Parathyroid adenoma (tissue), 2 donors: Measurements from ENCODE around the gene TMX4.
A peak's percentile ranks its signal among the peaks of the same experiment; 100 is the strongest.

Experiments
- H2AFZ ChIP-seq: fragments of 300-600 bp; sonication (generic); one replicate; pipeline ENCODE4 v1.7.0; 2017; ENCODE audit warnings: antibody characterized with exemption, mild to moderate bottlenecking
- H3K27ac ChIP-seq: fragments of 300-600 bp; sonication (generic); one replicate; pipeline ENCODE4 v1.7.0; 2017
- H3K27me3 ChIP-seq: fragments of 300-600 bp; sonication (generic); one replicate; pipeline ENCODE4 v1.7.0; 2017; ENCODE audit warnings: low read length; ENCODE audit not compliant: control insufficient read depth, insufficient read depth
- H3K36me3 ChIP-seq: fragments of 300-600 bp; sonication (generic); one replicate; pipeline ENCODE4 v1.7.0; 2017; ENCODE audit warnings: low read length; ENCODE audit not compliant: control insufficient read depth, insufficient read depth
- H3K4me1 ChIP-seq: fragments of 300-600 bp; sonication (generic); one replicate; pipeline ENCODE4 v1.7.0; 2017; ENCODE audit warnings: control low read depth
- H3K4me2 ChIP-seq: fragments of 300-600 bp; sonication (generic); one replicate; pipeline ENCODE4 v1.7.0; 2017; ENCODE audit warnings: low read length
- H3K4me3 ChIP-seq: fragments of 300-600 bp; sonication (generic); one replicate; pipeline ENCODE4 v1.7.0; 2017; ENCODE audit warnings: low read depth, low read length
- H3K79me2 ChIP-seq: fragments of 300-600 bp; sonication (generic); one replicate; pipeline ENCODE4 v1.7.0; 2017; ENCODE audit warnings: control low read depth
- H3K9ac ChIP-seq: fragments of 300-600 bp; sonication (generic); one replicate; pipeline ENCODE4 v1.7.0; 2017; ENCODE audit warnings: mild to moderate bottlenecking
- H3K9me3 ChIP-seq: fragments of 300-600 bp; sonication (generic); one replicate; pipeline ENCODE4 v1.7.0; 2017; ENCODE audit warnings: low read length; ENCODE audit not compliant: control insufficient read depth
- CTCF ChIP-seq: fragments of 300-600 bp; sonication (generic); IDR thresholded peaks from one replicate; pipeline ENCODE4 v1.7.0; 2017; ENCODE audit warnings: antibody characterized with exemption, mild to moderate bottlenecking
- donor health status: primary hyperparathyroidism.

TMX4 gene

GRCh38 chr20:8061861-8062518 lies 42.4 kb upstream of the TMX4 start:
- no peak overlapping the region for H2AFZ ChIP-seq
- H3K36me3 ChIP-seq = no peaks in the 10 kb centered on the region
- H3K9ac ChIP-seq = no peak overlapping the region
- no peak overlapping the region for H3K4me3 ChIP-seq
- no peaks in the 10 kb centered on the region for H3K9me3 ChIP-seq
- peaks cover 31% of the 10 kb centered on the region for H3K4me1 ChIP-seq
- H3K27ac ChIP-seq = no peak overlapping the region
- H3K4me2 ChIP-seq = no peak overlapping the region
- H3K27me3 ChIP-seq = no peaks in the 10 kb centered on the region
- no peaks in the 10 kb centered on the region for H3K79me2 ChIP-seq
- no peak for TF ChIP-seq CTCF

GRCh38 chr20:8060977-8061376 lies 41.4 kb upstream of the TMX4 start:
- Histone ChIP-seq H3K9ac (no peak overlapping the region), H3K79me2 (no peaks in the 10 kb centered on the region), H3K4me3 (no peak overlapping the region), H3K4me1 (peaks cover 27% of the 10 kb centered on the region), H3K27me3 (no peaks in the 10 kb centered on the region), H3K4me2 (no peak overlapping the region), H2AFZ (no peak overlapping the region), H3K9me3 (no peaks in the 10 kb centered on the region), H3K36me3 (no peaks in the 10 kb centered on the region), H3K27ac (no peak overlapping the region)
- no peak for TF ChIP-seq CTCF

- no peak overlapping the region for H2AFZ ChIP-seq
- no peak overlapping the region for H3K9ac ChIP-seq
- H3K4me1 ChIP-seq = peaks cover 7% of the 10 kb centered on the region
- no peak for TF ChIP-seq CTCF
- no peaks in the 10 kb centered on the region for H3K36me3 ChIP-seq
- no peak overlapping the region for H3K4me3 ChIP-seq
- H3K79me2 ChIP-seq = no peaks in the 10 kb centered on the region
- H3K27me3 ChIP-seq = no peaks in the 10 kb centered on the region
- no peak overlapping the region for H3K4me2 ChIP-seq
- no peaks in the 10 kb centered on the region for H3K9me3 ChIP-seq
- no peak overlapping the region for H3K27ac ChIP-seq
These were observed 38.3 kb upstream of the TMX4 start for GRCh38 chr20:8057871-8058270.

GRCh38 chr20:8055096-8055495 lies 35.5 kb upstream of the TMX4 start:
- Histone ChIP-seq H3K4me1 (no peaks in the 10 kb centered on the region), H3K79me2 (no peaks in the 10 kb centered on the region), H3K4me3 (no peak overlapping the region), H3K4me2 (no peak overlapping the region), H2AFZ (peak overlapping the region; percentile 45), H3K27ac (no peak overlapping the region), H3K36me3 (no peaks in the 10 kb centered on the region), H3K9ac (no peak overlapping the region), H3K27me3 (no peaks in the 10 kb centered on the region), H3K9me3 (no peaks in the 10 kb centered on the region)
- no peak for TF ChIP-seq CTCF

GRCh38 chr20:8050157-8050837 lies 30.7 kb upstream of the TMX4 start:
- Histone ChIP-seq H3K27me3 (no peaks in the 10 kb centered on the region), H3K36me3 (no peaks in the 10 kb centered on the region), H2AFZ (peak overlapping the region; percentile 31), H3K4me3 (no peak overlapping the region), H3K4me1 (no peaks in the 10 kb centered on the region), H3K27ac (no peak overlapping the region), H3K4me2 (no peak overlapping the region), H3K9ac (no peak overlapping the region), H3K9me3 (no peaks in the 10 kb centered on the region), H3K79me2 (no peaks in the 10 kb centered on the region)
- TF ChIP-seq CTCF = no peak
